Bronchial epithelial cell (primary cell): ENCODE data around the gene SORBS1. TPM values are rescaled to one million over a fixed set of nuclear protein-coding genes. Genes with fewer than 3 reads are reported as not detected.
A peak's percentile ranks its signal among the peaks of the same experiment; 100 is the strongest.

Source experiments
- DNase-seq: peaks from one replicate; pipeline ENCODE4 v3.0.0-alpha.2; 2010; ENCODE audit warnings: low read depth
- FAIRE-seq: peaks from 2 replicates; lab custom pipeline; 2011; peaks lifted over from hg19 to GRCh38; lab: Jason Lieb, UNC
- H3K27me3 ChIP-seq: 2 replicates; pipeline ENCODE4 v1.5.1; 2011; ENCODE audit warnings: low read length; ENCODE audit not compliant: control insufficient read depth, insufficient read depth
- H3K36me3 ChIP-seq: 2 replicates; pipeline ENCODE4 v1.5.1; 2011; ENCODE audit warnings: low read length; ENCODE audit not compliant: control insufficient read depth, insufficient read depth
- H3K4me3 ChIP-seq: 2 replicates; pipeline ENCODE4 v1.5.1; 2011; ENCODE audit warnings: mild to moderate bottlenecking, low read depth, low read length, control low read depth
- CTCF ChIP-seq: IDR thresholded peaks from 2 replicates; pipeline ENCODE4 v1.5.1; 2011; ENCODE audit warnings: mild to moderate bottlenecking, moderate library complexity, low read length, control low read depth, inconsistent platforms; ENCODE audit not compliant: insufficient read depth, severe bottlenecking
- total RNA-seq: library from RNA; depleted of rRNA; stranded (reverse); fragments of >200 nt; gene quantifications from 2 replicates; pipeline ENCODE4 v1.2.1, GENCODE V29; 2014

The SORBS1 gene
- total RNA-seq, 1 donor from 2014 or later: under 0.01 TPM

DNA sequence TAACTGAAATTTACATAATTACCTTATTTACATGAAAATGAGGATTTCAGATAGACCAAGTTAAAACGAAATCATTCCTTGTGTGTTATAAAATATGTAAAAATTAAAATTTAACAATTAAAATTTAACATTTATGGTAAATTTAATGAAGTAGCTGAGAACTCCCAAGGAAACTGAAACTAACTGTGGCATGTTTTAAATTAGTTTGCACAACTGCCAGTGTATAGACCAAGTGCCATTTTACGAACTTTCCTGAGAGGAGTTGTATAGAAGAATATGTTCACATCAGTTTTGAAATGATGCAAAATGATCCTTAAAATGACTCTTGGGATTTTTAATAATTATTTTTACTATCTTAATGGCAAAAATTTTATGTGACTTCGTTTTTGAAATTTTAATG, 293.9 kb downstream of the SORBS1 start:
- no peak for TF ChIP-seq CTCF
- no peak overlapping the region for H3K4me3 ChIP-seq
- FAIRE-seq: no peak
- peaks cover 18% of the 10 kb centered on the region for H3K36me3 ChIP-seq
- no peaks in the 10 kb centered on the region for H3K27me3 ChIP-seq
- no peak for DNase-seq

DNA sequence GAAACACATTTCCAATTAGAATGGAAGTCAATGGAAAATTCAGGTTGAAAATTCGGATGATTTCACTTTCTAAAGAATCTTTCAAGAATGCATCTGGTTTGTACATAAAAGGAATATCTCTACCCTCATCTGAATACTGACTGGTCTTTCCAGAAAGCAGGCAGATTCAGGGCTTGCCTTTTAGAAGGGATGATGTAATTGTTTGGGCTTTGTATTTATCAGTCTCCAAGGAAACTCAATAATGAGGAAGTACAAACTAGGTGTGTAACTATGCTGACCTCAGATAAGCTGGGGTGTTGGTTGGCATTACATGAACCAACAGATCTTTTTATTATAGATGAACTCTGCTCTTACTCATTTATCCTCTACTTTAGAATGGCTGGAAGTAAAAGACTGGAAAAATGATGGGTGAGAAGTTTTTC, 294.5 kb downstream of the SORBS1 start:
- peaks cover 18% of the 10 kb centered on the region for H3K36me3 ChIP-seq
- H3K27me3 ChIP-seq: no peaks in the 10 kb centered on the region
- H3K4me3 ChIP-seq: no peak overlapping the region
- FAIRE-seq (no peak), DNase-seq (peak; percentile 100)
- TF ChIP-seq CTCF: no peak

GRCh38 chr10:95265572-95265971, 295.6 kb downstream of the SORBS1 start:
- no peak for TF ChIP-seq CTCF
- FAIRE-seq: no peak
- no peaks in the 10 kb centered on the region for H3K27me3 ChIP-seq

DNA sequence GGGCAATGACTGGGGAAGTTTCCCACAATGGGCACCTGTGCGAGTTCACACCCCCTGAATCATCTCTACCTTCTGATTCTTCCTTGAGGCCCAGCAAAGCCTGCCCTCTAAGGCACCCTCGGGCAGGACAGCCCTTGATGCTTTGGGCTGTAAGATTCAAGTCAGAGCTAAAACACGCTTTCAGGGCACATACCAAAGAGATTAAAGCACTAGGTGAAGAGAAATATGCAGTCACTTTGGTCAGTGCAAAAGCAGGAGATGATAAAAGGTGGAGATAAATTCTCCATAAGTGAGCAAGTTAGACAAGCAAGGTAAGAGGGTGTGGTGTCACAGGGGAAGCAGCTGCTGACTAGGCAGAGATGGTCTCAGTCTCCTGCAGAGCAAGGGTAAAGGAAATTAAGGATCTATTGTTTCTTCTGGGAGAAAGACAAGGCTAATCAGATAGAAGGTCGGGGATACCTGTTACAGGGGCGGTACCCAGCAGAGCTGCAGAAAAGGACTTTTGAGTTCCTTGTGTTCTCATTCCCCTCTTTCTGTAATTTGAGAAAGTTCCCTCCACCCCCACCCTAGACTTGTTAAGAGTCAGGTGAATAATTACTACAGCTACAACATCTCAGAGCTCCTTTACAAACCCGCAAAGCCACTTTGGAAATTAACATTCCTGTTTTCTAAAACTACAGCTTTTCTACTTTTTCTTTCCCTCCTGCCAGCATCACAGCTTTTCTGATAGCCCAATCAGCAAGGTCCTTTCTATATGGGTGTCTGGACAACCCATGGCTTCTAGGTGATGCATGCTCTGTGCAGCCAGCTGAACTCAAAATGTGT, 296.7 kb downstream of the SORBS1 start:
- no peak overlapping the region for H3K4me3 ChIP-seq
- no peaks in the 10 kb centered on the region for H3K27me3 ChIP-seq
- FAIRE-seq: no peak
- DNase-seq: peak; percentile 94
- no peak for TF ChIP-seq CTCF
- H3K36me3 ChIP-seq: peaks cover 18% of the 10 kb centered on the region

More at GRCh38 chr10:95265572-95265971, 295.6 kb downstream of the SORBS1 start:
- H3K36me3 ChIP-seq: peaks cover 14% of the 10 kb centered on the region
- DNase-seq: no peak
- H3K4me3 ChIP-seq: no peak overlapping the region

GRCh38 chr10:95263864-95264226, 297.3 kb downstream of the SORBS1 start:
- TF ChIP-seq CTCF: no peak
- DNase-seq: no peak
- Histone ChIP-seq H3K36me3 (peaks cover 19% of the 10 kb centered on the region), H3K4me3 (no peak overlapping the region), H3K27me3 (no peaks in the 10 kb centered on the region)
- FAIRE-seq: no peak
